OCI-LY3 (cell line): ENCODE results near the gene ST8SIA2.

Source experiments
- EZH2phosphoT487 ChIP-seq: fragments of 200-600 bp; shearing (Covaris generic); IDR thresholded peaks from 2 replicates; pipeline ENCODE4 v1.6.1; 2018; ENCODE audit warnings: antibody characterized with exemption, mixed run types, low read depth
- TF ChIP-seq, protein P1 (sequence below): fragments of 200-600, 300-600 bp; sonication (generic); IDR thresholded peaks from 2 replicates; pipeline ENCODE4 v1.5.1; 2014; ENCODE audit warnings: antibody characterized with exemption, low read length, low read depth

DNA sequence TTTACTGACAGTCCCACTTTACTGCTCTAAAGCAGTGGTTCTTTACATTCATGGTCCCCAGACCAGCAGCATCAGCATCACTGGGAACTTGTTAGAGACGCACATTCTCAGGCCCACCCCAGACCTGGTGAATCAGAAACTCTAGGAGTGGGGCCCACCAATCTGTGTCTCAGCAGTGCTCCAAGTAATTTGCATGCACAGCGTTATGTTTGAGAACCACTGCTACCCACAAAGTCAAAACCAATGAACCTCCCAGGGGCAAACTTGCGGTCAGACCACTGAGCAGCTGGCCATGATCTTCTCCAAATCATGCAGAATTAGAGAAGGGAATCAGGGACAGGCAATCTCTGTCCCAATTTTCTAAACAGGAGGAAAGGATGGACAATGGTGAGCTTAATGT lies 58.5 kb downstream of the ST8SIA2 start:
- TF ChIP-seq, protein P1, sequence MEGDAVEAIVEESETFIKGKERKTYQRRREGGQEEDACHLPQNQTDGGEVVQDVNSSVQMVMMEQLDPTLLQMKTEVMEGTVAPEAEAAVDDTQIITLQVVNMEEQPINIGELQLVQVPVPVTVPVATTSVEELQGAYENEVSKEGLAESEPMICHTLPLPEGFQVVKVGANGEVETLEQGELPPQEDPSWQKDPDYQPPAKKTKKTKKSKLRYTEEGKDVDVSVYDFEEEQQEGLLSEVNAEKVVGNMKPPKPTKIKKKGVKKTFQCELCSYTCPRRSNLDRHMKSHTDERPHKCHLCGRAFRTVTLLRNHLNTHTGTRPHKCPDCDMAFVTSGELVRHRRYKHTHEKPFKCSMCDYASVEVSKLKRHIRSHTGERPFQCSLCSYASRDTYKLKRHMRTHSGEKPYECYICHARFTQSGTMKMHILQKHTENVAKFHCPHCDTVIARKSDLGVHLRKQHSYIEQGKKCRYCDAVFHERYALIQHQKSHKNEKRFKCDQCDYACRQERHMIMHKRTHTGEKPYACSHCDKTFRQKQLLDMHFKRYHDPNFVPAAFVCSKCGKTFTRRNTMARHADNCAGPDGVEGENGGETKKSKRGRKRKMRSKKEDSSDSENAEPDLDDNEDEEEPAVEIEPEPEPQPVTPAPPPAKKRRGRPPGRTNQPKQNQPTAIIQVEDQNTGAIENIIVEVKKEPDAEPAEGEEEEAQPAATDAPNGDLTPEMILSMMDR, result no peak
- TF ChIP-seq EZH2phosphoT487, result no peak
